ENCODE results near the gene TLR6.
"Not testable (repeated sequence)": the region's sequence is repeated elsewhere in the genome, so short reads cannot be mapped to it uniquely, and the experiment has no call there.

TLR6 gene

GRCh38 chr4:38818441-38818976 is 38.1 kb downstream of the TLR6 start:
- no peak for DNase-seq

GRCh38 chr4:38815885-38816782 is 40.5 kb downstream of the TLR6 start:
- no peak for DNase-seq

GRCh38 chr4:38814386-38814785 is 42.2 kb downstream of the TLR6 start:
- no peak for DNase-seq

- DNase-seq, result no peak
Measured at GRCh38 chr4:38811297-38811696, 45.3 kb downstream of the TLR6 start.

GRCh38 chr4:38807462-38807861 is 49.2 kb downstream of the TLR6 start:
- DNase-seq, result not testable (repeated sequence)

GRCh38 chr4:38806251-38806650 is 50.4 kb downstream of the TLR6 start:
- DNase-seq, result not testable (repeated sequence)

GRCh38 chr4:38805530-38806145 is 51.0 kb downstream of the TLR6 start:
- no peak for DNase-seq

GRCh38 chr4:38804654-38805295 is 51.8 kb downstream of the TLR6 start, which contains the start of gene TLR1:
Gene TLR1 (minus strand): TSS chr4:38804791. CDS start chr4:38798831, 5,960 bp downstream.
- no peak for DNase-seq

GRCh38 chr4:38803833-38804653 is 52.6 kb downstream of the TLR6 start:
- no peak for DNase-seq

GRCh38 chr4:38802561-38803355 is 53.9 kb downstream of the TLR6 start:
- no peak for DNase-seq

GRCh38 chr4:38800961-38801450 is 55.6 kb downstream of the TLR6 start:
- no peak for DNase-seq

GRCh38 chr4:38800366-38800765 is 56.3 kb downstream of the TLR6 start:
- DNase-seq, result no peak

- DNase-seq, result no peak
Measured at GRCh38 chr4:38795087-38795486, 61.5 kb downstream of the TLR6 start.

- DNase-seq, result no peak
Measured at GRCh38 chr4:38794051-38794450, 62.6 kb downstream of the TLR6 start.

GRCh38 chr4:38791010-38791409 is 65.6 kb downstream of the TLR6 start:
- DNase-seq, result no peak

- DNase-seq, result no peak
Measured at GRCh38 chr4:38788317-38788716, 68.3 kb downstream of the TLR6 start.

- no peak for DNase-seq
Measured at GRCh38 chr4:38787693-38788092, 68.9 kb downstream of the TLR6 start.

- no peak for DNase-seq
Measured at GRCh38 chr4:38785901-38786402, 70.7 kb downstream of the TLR6 start.

GRCh38 chr4:38785041-38785790 is 71.4 kb downstream of the TLR6 start:
- DNase-seq, result no peak

GRCh38 chr4:38784141-38784540 is 72.5 kb downstream of the TLR6 start:
- no peak for DNase-seq

GRCh38 chr4:38783109-38783460 is 73.5 kb downstream of the TLR6 start:
- DNase-seq, result no peak
